Fibroblast of lung (primary cell): ENCODE results near the gene TATDN3.

Experiments used
- EZH2 ChIP-seq: IDR thresholded peaks from 2 replicates; pipeline ENCODE4 v1.5.1; 2012; ENCODE audit warnings: low read length, control low read depth, mild to moderate bottlenecking; ENCODE audit errors: missing control alignments
- TF ChIP-seq, protein P1 (sequence below), 2 donors: IDR thresholded peaks in 1 of 2; conservative IDR thresholded peaks in 1 of 2; 1 replicate in 1 of 2; 2 replicates in 1 of 2; pipeline ENCODE4 v1.5.1; 2011 to 2012; ENCODE audit warnings: low read length in 2 of 2, control low read depth in 1 of 2, inconsistent platforms in 1 of 2, low read depth in 1 of 2, mild to moderate bottlenecking in 1 of 2

DNA sequence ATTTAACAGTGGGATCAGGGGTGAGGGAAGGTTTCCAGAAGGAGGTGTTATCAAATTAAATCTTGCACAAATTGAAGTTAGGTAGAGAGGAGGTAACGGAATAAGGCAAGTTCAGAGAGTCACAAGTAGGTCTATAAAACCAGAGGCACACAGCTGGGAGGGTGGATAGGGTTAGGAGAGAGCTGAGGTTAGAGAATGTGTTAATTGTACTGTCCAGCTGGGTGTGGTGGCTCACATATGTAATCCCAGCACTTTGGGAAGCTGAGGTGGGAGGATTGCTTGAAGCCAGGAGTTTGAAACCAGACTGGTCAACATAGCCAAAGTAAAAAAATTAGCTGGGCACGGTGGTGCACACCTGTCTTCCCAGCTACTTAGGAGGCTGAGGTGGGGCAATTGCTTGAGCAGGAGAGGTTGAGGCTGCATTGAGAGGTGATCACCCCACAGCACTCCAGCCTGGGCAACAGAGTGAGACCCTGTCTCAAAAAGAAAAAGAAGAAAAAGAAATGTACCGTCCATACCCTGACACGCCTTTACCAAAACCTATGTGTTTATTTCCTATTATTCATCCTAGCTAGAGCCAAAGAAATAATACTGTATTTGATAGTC, 35.6 kb downstream of the TATDN3 start:
- TF ChIP-seq, protein P1, sequence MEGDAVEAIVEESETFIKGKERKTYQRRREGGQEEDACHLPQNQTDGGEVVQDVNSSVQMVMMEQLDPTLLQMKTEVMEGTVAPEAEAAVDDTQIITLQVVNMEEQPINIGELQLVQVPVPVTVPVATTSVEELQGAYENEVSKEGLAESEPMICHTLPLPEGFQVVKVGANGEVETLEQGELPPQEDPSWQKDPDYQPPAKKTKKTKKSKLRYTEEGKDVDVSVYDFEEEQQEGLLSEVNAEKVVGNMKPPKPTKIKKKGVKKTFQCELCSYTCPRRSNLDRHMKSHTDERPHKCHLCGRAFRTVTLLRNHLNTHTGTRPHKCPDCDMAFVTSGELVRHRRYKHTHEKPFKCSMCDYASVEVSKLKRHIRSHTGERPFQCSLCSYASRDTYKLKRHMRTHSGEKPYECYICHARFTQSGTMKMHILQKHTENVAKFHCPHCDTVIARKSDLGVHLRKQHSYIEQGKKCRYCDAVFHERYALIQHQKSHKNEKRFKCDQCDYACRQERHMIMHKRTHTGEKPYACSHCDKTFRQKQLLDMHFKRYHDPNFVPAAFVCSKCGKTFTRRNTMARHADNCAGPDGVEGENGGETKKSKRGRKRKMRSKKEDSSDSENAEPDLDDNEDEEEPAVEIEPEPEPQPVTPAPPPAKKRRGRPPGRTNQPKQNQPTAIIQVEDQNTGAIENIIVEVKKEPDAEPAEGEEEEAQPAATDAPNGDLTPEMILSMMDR (conservative IDR thresholded peaks at IDR 0.05 in 1 of 2, IDR thresholded peaks at IDR 0.05 in 1 of 2; ENCODE audit: low read depth in 1 of 2, low read length in 2 of 2): no peak
- TF ChIP-seq EZH2: no peak
